SIG-M5 (cell line): Measurements from ENCODE around the gene NUTM2A.
"Not testable (repeated sequence)": the region's sequence is repeated elsewhere in the genome, so short reads cannot be mapped to it uniquely, and the experiment has no call there.

Experiments used
- DNase-seq: peaks from one replicate; lab custom pipeline; 2025; lab: John Stamatoyannopoulos, UW

Gene NUTM2A

GRCh38 chr10:87280749-87281392 lies 55.6 kb downstream of the NUTM2A start:
- DNase-seq: not testable (repeated sequence)
